Adrenal gland (tissue), 12 donors: Measurements from ENCODE around the gene MNX1. TPM values are rescaled to one million over a fixed set of nuclear protein-coding genes. Genes with fewer than 3 reads are reported as not detected.

ENCODE experiments used
- DNase-seq, 7 donors: peaks; one replicate each; pipeline ENCODE4 v3.0.0-alpha.2; 2019 to 2020
- H3K27ac ChIP-seq, 5 donors: fragments of 200-600 bp; sonication (generic) in 4 of 5; 1 replicate in 3 of 5; 2 replicates in 2 of 5; pipeline versions ENCODE4 v1.5.1 to v1.8.0; 2016 to 2020; ENCODE audit warnings: mild to moderate bottlenecking in 1 of 5
- H3K27me3 ChIP-seq: fragments of 200-600 bp; 2 replicates; pipeline ENCODE4 v1.8.0; 2021
- H3K36me3 ChIP-seq, 2 donors: fragments of 200-600 bp; replicated peaks in 1 of 2; 1 replicate in 1 of 2; 2 replicates in 1 of 2; pipeline versions ENCODE4 v1.5.1 to v1.8.0; 2018 to 2022
- H3K4me1 ChIP-seq, 2 donors: fragments of 200-600 bp; replicated peaks in 1 of 2; 1 replicate in 1 of 2; 2 replicates in 1 of 2; pipeline versions ENCODE4 v1.5.1 to v1.8.0; 2018 to 2021
- H3K4me3 ChIP-seq, 4 donors: fragments of 200-600 bp; sonication (generic) in 3 of 4; one replicate each; pipeline ENCODE4 v1.5.1; 2016 to 2018
- H3K9me3 ChIP-seq, 3 donors: fragments of 200-600 bp; sonication (generic) in 1 of 3; replicated peaks in 1 of 3; 1 replicate in 2 of 3; 2 replicates in 1 of 3; pipeline versions ENCODE4 v1.5.1 to v1.8.0; 2016 to 2021
- POLR2A ChIP-seq, 2 donors: fragments of 450-650 bp; IDR thresholded peaks; one replicate each; pipeline ENCODE4 v1.6.1; 2017; ENCODE audit warnings: antibody characterized with exemption in 2 of 2, mild to moderate bottlenecking in 2 of 2, moderate library complexity in 1 of 2
- WGBS, 4 donors: extraction: QIAGEN DNeasy Blood & Tissue Kit in 2 of 4; methylation state at CpG; one replicate each; pipeline versions ENCODE4 v1.1.5 to v1.1.7; 2013 to 2017; 5-methylcytosine and 5-hydroxymethylcytosine counted together
- intact Hi-C, 2 donors: fragments of 100-400 bp; cut with DNase I; formaldehyde crosslinking; loops; one replicate each; pipeline versions ENCODE4 v1.14.1 to v1.15.0; 2022 to 2023
- polyA plus RNA-seq, 3 donors: library from polyadenylated mRNA; stranded (reverse); fragments of 200-250 nt in 2 of 3; fragments of 350-450 nt in 1 of 3; fragmentation: Illumina TruSeq in 1 of 3; extraction: RNeasy Lipid Tissue Mini Kit (QIAGEN cat#74804) in 1 of 3; gene quantifications; one replicate each; pipeline ENCODE4 v1.2.3, GENCODE V29; 2013 to 2014
- total RNA-seq, 9 donors: library from RNA; depleted of rRNA in 4 of 9; stranded (reverse); fragments of >200 nt in 4 of 9; fragments of 120-200 nt in 1 of 9; fragmentation: NEBNext Ultra II Directional in 1 of 9; extraction: Animal tissue kit (Norgen Biotek cat#: 25700) in 1 of 9; gene quantifications; one replicate each; pipeline versions ENCODE4 v1.1.0 to v1.2.4, GENCODE V29; 2013 to 2023
- TF ChIP-seq, protein P1 (sequence below), 6 experiments: fragments of 450-650 bp in 4 of 6; fragments of 200-600 bp in 2 of 6; sonication (generic) in 1 of 6; IDR thresholded peaks; 1 replicate in 5 of 6; 2 replicates in 1 of 6; pipeline versions ENCODE4 v1.5.1 to v1.8.0; 2016 to 2021; ENCODE audit warnings: antibody characterized with exemption in 6 of 6, mild to moderate bottlenecking in 2 of 6, moderate library complexity in 1 of 6
- donor health status: healthy with polysubstance abuse.
- donor health status: Bipolar disorder and iron deficiency.
- donor health status: DM: yes; HTN: yes; CAD: no.
- donor health status: DM: no; HTN: no; CAD: no.
- donor health status: DM: no; HTN: no; CAD: no.
- donor health status: DM: yes; HTN: yes; CAD: no.

MNX1 gene
- total and polyA plus RNA-seq, 12 donors = 0.11 TPM; not detected in 10

DNA sequence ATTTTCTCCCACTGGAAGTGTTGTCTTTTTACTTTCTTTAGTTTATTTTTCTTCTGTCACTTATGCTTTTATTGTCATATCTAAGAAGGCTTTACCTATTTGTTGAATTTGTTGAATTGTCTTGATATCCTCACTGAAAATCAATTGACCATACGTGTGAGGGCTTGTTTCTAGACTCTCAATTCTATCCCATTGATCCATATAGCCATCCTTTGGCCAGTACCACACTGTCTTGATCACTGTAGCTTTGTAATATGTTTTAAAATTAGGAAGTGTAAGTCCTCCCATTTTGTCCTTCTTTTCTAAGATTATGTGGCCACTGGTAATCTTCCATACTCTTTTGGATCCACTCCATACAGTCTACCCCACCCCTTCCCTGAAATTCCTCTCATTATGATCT is 25.5 kb upstream of the MNX1 start:
- Histone ChIP-seq H3K4me3 (no peak overlapping the region), H3K4me1 (no peaks in the 10 kb centered on the region), H3K9me3 (no peaks in the 10 kb centered on the region), H3K36me3 (no peaks in the 10 kb centered on the region), H3K27ac (no peak overlapping the region), H3K27me3 (peaks cover 4% of the 10 kb centered on the region)
- no peak for DNase-seq
- WGBS, 4 donors = 16 to 31% (median 24%) methylated on average over 1 of the region's 1 CpG
- intact Hi-C loops = no loop called here
- TF ChIP-seq, protein P1, sequence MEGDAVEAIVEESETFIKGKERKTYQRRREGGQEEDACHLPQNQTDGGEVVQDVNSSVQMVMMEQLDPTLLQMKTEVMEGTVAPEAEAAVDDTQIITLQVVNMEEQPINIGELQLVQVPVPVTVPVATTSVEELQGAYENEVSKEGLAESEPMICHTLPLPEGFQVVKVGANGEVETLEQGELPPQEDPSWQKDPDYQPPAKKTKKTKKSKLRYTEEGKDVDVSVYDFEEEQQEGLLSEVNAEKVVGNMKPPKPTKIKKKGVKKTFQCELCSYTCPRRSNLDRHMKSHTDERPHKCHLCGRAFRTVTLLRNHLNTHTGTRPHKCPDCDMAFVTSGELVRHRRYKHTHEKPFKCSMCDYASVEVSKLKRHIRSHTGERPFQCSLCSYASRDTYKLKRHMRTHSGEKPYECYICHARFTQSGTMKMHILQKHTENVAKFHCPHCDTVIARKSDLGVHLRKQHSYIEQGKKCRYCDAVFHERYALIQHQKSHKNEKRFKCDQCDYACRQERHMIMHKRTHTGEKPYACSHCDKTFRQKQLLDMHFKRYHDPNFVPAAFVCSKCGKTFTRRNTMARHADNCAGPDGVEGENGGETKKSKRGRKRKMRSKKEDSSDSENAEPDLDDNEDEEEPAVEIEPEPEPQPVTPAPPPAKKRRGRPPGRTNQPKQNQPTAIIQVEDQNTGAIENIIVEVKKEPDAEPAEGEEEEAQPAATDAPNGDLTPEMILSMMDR (IDR thresholded peaks at IDR 0.05) = no peak
- no peak for TF ChIP-seq POLR2A (IDR thresholded peaks at IDR 0.05)

DNA sequence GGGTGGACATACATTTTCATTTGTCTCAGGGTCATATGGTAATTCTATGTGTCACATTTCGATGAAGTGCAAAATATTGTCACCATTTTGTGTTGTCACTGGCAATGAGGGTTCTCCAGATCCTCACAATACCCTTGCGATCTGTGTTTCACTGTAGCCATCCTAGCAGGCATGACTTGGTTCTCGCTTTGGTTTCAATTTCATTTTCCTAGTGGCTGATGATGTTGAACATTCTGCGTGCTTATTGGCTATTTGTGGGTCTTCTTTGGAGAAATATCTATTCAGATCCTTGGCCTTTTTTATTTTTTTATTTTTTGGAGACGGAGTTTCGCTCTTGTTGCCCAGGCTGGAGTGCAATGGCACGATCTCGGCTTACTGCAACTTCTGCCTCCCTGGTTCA is 24.8 kb upstream of the MNX1 start:
- Histone ChIP-seq H3K9me3 (no peaks in the 10 kb centered on the region), H3K4me1 (no peaks in the 10 kb centered on the region), H3K27ac (no peak overlapping the region), H3K4me3 (no peak overlapping the region), H3K27me3 (peaks cover 4% of the 10 kb centered on the region), H3K36me3 (no peaks in the 10 kb centered on the region)
- DNase-seq = no peak
- WGBS, 4 donors = 89 to 94% (median 91%) methylated on average over 8 of the region's 8 CpGs
- no peak for TF ChIP-seq POLR2A (IDR thresholded peaks at IDR 0.05)
- TF ChIP-seq, protein P1 (IDR thresholded peaks at IDR 0.05) = no peak
- intact Hi-C loops = no loop called here

DNA sequence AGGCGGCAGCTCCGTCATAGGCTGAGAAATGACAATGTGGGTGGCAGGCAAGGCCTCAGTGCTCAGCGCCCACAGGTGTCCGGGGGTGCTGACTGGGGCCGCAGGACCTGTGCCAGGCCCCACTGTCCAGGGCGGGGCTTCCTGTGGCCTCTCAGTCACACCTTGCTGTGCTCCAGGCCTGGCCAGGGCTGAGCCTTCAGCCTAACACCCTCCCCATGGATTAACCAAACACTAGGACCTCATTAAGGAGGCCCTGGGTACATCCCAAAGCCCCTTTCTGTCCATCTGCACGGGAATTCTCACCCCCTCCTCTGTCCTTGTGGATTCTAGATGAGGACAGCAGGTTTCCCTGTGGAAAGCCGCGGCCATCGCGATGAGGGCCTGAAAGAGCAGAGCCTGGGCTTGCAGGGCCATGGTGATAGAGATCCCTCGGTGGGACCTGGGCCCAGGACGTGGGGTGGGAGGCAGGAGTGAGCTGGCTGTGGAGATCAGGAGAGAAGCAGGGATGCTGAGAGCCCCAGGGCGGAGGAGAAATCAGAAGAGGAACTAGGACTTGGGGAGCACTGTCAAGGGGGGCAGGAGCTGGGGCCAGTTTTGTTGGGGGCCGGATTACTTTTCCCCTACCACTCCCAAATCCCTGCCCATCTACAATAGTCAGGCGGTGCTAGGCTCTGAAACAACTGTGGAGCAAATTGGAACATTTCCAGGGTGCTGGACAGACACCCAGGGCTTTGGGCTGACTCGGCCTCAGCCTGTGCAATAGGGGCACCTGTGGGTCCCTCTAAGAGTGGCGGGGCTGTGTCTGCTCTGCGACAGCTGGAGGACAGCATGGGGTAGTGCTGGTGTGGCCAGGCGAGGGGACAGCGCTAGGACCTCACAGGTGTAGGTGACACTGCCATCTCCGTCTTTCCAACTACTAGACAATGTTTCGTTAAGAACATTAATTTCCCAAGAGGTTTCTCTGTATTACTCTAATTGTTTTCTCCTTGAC is 23.3 kb upstream of the MNX1 start:
- intact Hi-C loops = no loop called here
- no peaks in the 10 kb centered on the region for H3K4me1 ChIP-seq
- DNase-seq = no peak
- H3K4me3 ChIP-seq = no peak overlapping the region
- H3K9me3 ChIP-seq = no peaks in the 10 kb centered on the region
- H3K27me3 ChIP-seq = peaks cover 4% of the 10 kb centered on the region
- no peak overlapping the region for H3K27ac ChIP-seq
- no peak for TF ChIP-seq POLR2A (IDR thresholded peaks at IDR 0.05)
- no peaks in the 10 kb centered on the region for H3K36me3 ChIP-seq
- 76 to 86% (median 80%) methylated on average over 17 to 23 of the region's 23 CpGs for WGBS, 4 donors

DNA sequence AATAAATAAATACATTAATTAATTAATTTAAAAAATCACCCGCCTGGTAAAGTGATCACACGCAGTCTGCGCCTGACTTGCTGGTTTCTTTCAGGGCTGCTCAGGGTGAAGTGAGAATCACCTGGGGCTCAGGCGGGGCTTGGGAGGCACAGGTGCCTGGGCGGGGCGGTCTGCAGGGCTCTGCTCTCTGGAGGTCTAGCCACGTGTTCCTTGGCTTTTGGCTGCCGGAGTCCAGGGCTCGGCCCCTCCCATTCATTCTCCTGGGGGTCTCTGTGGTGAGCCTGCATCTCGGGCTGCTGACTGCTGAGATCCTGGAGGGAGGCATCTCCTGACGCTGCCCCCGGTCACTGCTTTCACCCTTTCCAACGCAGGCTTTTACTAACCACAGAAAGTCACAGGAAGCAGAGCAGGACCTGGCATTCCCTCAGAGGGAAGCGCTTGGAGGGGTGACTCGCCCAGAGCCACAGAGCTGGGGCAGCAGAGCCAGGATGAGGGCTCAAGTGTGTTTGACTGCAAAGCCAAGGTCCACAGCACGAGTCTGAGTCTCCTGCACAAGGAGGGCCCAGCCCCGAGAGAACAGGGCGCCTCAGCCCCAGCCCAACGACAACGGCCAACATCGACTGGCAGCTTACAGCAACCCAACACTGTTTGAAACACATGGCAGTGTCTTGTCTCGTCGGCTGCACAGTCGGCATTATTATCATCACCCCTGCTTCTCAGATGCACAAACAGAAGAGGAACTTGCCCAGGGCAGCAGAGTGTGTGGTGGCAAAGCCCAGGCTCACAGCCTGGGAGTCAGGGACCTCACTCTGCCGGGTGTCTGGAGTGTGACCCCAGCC is 22.4 kb upstream of the MNX1 start:
- H3K4me3 ChIP-seq = no peak overlapping the region
- H3K36me3 ChIP-seq = no peaks in the 10 kb centered on the region
- no peaks in the 10 kb centered on the region for H3K4me1 ChIP-seq
- no peaks in the 10 kb centered on the region for H3K9me3 ChIP-seq
- no peak for DNase-seq
- intact Hi-C loops = no loop called here
- 62 to 79% (median 66%) methylated on average over 11 to 25 of the region's 25 CpGs for WGBS, 4 donors
- TF ChIP-seq, protein P1 (IDR thresholded peaks at IDR 0.05) = no peak
- no peak for TF ChIP-seq POLR2A (IDR thresholded peaks at IDR 0.05)
- no peak overlapping the region for H3K27ac ChIP-seq
- H3K27me3 ChIP-seq = peaks cover 12% of the 10 kb centered on the region
